ENCODE measurements around the gene CEBPB.

CEBPB gene

DNA sequence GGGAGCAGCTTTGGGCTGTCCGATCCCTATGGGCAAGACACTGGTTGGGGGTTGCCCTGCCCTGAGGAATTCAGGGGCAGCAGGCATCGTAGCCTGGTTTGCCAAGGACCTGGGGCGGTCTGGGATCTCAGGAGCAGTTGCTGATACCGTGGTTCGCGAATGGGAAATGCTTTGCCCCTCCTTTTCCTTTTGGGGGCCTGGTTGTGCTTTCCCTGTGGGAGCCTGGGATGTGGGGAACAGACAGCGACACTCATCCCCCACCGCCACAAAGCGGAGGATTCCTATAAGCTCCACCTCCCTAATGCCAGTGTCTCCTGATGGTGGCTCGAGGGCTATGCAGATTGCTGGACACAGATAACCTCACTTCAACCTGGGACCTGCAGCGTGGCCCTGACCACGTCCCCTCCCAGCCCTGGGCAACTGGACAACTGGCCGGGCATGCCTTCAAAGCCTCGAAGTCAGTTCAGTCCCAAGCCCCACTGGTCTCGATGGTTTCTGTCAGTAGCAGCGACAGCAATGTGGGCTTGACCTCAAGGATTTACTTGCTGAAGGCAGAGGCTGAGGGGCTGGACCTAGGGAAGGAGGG lies 3.3 kb downstream of the CEBPB start:
- DNase-seq (ENCODE audit: low read depth, low spot score), result no peak
- H3K4me1 ChIP-seq (ENCODE audit: control insufficient read depth, insufficient read depth, low read length), result peaks cover 15% of the 10 kb centered on the region
- no peaks in the 10 kb centered on the region for H3K9me3 ChIP-seq (ENCODE audit: control insufficient read depth, insufficient read depth, low read length)
- no CpG with 5 or more reads among the region's 16 CpGs for WGBS (ENCODE audit: insufficient coverage, insufficient read length)
- no peak overlapping the region for H3K4me3 ChIP-seq (ENCODE audit: low read length)
- H3K36me3 ChIP-seq (ENCODE audit: control insufficient read depth, insufficient read depth, low read length), result no peaks in the 10 kb centered on the region
- no peak overlapping the region for H3K27ac ChIP-seq (ENCODE audit: low read length)
- no peaks in the 10 kb centered on the region for H3K27me3 ChIP-seq (ENCODE audit: control insufficient read depth, insufficient read depth, low read length)

DNA sequence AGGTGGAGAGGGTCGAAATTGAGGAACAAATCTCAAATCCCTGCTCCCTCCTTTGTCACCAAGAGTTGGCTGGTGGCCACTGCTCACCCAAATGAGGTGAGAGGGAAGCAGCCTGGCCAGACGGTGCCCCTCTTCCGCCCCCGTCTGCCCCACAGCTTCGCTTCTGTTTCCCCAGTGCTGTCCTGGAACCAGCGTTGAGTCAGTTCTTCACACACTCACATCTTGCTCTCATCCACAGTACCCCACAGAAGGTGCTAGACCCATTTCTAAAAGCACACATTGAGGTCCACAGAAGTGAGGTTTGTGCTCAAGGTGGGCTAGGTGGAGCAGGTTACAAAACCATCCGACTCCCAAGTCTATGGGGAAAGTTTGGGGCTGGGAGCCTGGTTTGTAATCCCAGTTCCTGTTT lies 3.8 kb downstream of the CEBPB start:
- Histone ChIP-seq H3K9me3 (ENCODE audit: control insufficient read depth, insufficient read depth, low read length) (no peaks in the 10 kb centered on the region), H3K36me3 (ENCODE audit: control insufficient read depth, insufficient read depth, low read length) (no peaks in the 10 kb centered on the region), H3K27me3 (ENCODE audit: control insufficient read depth, insufficient read depth, low read length) (no peaks in the 10 kb centered on the region), H3K4me1 (ENCODE audit: control insufficient read depth, insufficient read depth, low read length) (peaks cover 15% of the 10 kb centered on the region), H3K27ac (ENCODE audit: low read length) (no peak overlapping the region), H3K4me3 (ENCODE audit: low read length) (no peak overlapping the region)
- DNase-seq (ENCODE audit: low read depth, low spot score), result no peak
- WGBS (ENCODE audit: insufficient coverage, insufficient read length), result no CpG with 5 or more reads among the region's 7 CpGs

DNA sequence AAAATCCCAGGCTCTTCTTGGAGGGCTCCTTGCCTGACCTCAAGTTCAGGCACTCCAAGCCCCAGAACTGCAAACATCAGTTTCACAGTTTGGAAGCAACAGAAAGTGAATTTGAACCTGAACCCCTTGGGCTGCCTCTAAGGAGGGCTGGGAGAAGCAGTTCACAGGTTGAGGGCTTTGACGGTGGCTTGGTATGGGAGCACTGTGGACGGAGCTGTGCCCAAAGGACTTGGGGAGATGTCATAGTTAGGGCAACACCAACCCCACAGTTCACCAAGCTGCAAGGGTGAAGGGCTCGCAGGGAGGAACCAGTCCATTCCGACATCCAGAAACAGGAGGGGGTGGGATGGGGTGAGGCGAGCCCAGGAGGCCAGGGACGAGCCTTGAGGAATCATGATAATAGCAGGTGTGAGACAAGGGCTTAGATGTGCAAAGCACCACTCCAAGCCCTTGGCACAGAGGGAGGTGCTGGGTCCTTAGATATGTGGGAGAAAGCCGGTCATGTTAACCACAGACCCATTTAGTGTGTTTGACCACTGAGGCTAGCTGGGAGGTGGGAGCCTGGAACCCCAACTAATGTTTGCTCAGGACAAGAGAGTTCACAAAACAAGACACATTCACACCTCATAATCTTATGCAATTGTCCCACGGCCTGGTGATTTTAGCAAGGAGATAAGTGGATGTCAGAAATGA lies 4.3 kb downstream of the CEBPB start:
- DNase-seq (ENCODE audit: low read depth, low spot score), result no peak
- H3K4me1 ChIP-seq (ENCODE audit: control insufficient read depth, insufficient read depth, low read length), result peaks cover 13% of the 10 kb centered on the region
- H3K4me3 ChIP-seq (ENCODE audit: low read length), result no peak overlapping the region
- no peak overlapping the region for H3K27ac ChIP-seq (ENCODE audit: low read length)
- H3K27me3 ChIP-seq (ENCODE audit: control insufficient read depth, insufficient read depth, low read length), result no peaks in the 10 kb centered on the region
- no peaks in the 10 kb centered on the region for H3K36me3 ChIP-seq (ENCODE audit: control insufficient read depth, insufficient read depth, low read length)
- WGBS (ENCODE audit: insufficient coverage, insufficient read length), result no CpG with 5 or more reads among the region's 8 CpGs
- no peaks in the 10 kb centered on the region for H3K9me3 ChIP-seq (ENCODE audit: control insufficient read depth, insufficient read depth, low read length)

DNA sequence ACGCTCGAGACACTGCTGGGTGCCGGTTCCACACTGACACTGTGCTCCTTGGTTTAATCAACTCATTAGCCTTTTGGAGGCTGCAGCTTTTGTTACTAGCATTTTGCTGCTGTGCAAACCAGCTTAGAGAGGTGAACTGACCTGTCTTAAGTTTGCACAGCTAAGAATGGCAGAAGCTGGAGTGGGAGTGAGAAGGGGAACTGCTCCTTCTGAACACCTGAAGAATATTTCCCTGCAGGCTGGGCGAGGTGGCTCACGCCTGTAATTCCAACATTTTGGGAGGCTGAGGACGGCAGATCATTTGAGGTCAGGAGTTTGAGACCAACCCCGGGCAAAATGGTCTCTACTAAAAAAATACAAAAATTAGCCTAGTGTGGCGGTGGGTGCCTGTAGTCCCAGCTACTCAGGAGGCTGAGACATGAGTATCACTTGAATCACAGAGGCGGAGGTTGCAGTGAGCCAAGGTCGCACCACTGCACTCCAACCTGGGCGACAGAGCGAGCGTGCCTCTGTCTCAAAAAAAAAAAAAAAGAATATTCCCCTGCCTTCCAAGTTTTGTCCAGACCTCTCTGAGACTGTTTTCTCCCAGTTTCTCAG lies 5.0 kb downstream of the CEBPB start:
- Histone ChIP-seq H3K4me3 (ENCODE audit: low read length) (no peak overlapping the region), H3K27me3 (ENCODE audit: control insufficient read depth, insufficient read depth, low read length) (no peaks in the 10 kb centered on the region), H3K9me3 (ENCODE audit: control insufficient read depth, insufficient read depth, low read length) (no peaks in the 10 kb centered on the region), H3K36me3 (ENCODE audit: control insufficient read depth, insufficient read depth, low read length) (no peaks in the 10 kb centered on the region), H3K4me1 (ENCODE audit: control insufficient read depth, insufficient read depth, low read length) (peaks cover 13% of the 10 kb centered on the region), H3K27ac (ENCODE audit: low read length) (no peak overlapping the region)
- no CpG with 5 or more reads among the region's 13 CpGs for WGBS (ENCODE audit: insufficient coverage, insufficient read length)
- DNase-seq (ENCODE audit: low read depth, low spot score), result no peak

DNA sequence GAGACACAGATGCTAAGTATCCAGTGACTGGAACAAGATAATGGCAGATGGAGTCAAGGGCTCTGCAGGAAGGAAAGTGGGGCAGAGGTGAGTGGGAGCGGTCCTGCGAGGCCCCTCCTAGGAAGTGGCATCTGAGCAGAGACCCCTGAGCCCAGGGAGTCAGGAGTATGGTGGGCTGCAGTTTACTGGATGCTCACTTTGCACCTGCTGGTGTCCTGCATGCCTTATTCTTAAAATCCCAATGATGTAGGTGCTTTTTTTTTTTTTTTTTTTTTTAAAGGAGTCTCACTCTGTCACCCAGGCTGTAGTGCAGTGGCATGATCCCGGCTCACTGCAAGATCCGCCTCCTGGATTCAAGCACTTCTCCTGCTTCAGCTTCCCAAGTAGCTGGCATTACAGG lies 5.6 kb downstream of the CEBPB start:
- no peak overlapping the region for H3K27ac ChIP-seq (ENCODE audit: low read length)
- no CpG with 5 or more reads among the region's 4 CpGs for WGBS (ENCODE audit: insufficient coverage, insufficient read length)
- no peak overlapping the region for H3K4me3 ChIP-seq (ENCODE audit: low read length)
- DNase-seq (ENCODE audit: low read depth, low spot score), result no peak
- H3K27me3 ChIP-seq (ENCODE audit: control insufficient read depth, insufficient read depth, low read length), result no peaks in the 10 kb centered on the region
- peaks cover 13% of the 10 kb centered on the region for H3K4me1 ChIP-seq (ENCODE audit: control insufficient read depth, insufficient read depth, low read length)
- H3K36me3 ChIP-seq (ENCODE audit: control insufficient read depth, insufficient read depth, low read length), result no peaks in the 10 kb centered on the region
- H3K9me3 ChIP-seq (ENCODE audit: control insufficient read depth, insufficient read depth, low read length), result no peaks in the 10 kb centered on the region

DNA sequence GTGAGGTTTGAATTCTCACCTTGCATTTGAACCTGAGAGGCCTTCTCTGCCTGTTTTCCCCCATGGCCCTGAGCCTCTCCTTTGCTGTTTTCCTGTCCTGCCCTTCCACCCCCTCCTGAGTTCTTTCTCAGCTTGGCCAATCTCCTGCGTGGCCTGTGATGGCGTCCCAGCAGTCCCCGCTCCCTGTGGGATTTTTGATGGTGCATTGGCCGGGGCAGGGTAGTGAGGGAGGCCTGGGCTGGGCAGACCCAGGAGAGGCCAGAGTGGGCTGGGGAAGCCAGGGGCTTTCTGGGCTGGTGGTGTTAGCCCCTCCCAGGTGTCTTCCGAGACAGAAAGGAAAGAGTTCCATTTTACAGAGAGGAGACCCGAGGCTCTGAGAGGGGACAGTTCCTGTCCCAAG lies 6.3 kb downstream of the CEBPB start:
- Histone ChIP-seq H3K27me3 (ENCODE audit: control insufficient read depth, insufficient read depth, low read length) (no peaks in the 10 kb centered on the region), H3K27ac (ENCODE audit: low read length) (no peak overlapping the region), H3K4me1 (ENCODE audit: control insufficient read depth, insufficient read depth, low read length) (peaks cover 13% of the 10 kb centered on the region), H3K36me3 (ENCODE audit: control insufficient read depth, insufficient read depth, low read length) (no peaks in the 10 kb centered on the region), H3K4me3 (ENCODE audit: low read length) (no peak overlapping the region), H3K9me3 (ENCODE audit: control insufficient read depth, insufficient read depth, low read length) (no peaks in the 10 kb centered on the region)
- WGBS (ENCODE audit: insufficient coverage, insufficient read length), result no CpG with 5 or more reads among the region's 6 CpGs
- DNase-seq (ENCODE audit: low read depth, low spot score), result no peak

DNA sequence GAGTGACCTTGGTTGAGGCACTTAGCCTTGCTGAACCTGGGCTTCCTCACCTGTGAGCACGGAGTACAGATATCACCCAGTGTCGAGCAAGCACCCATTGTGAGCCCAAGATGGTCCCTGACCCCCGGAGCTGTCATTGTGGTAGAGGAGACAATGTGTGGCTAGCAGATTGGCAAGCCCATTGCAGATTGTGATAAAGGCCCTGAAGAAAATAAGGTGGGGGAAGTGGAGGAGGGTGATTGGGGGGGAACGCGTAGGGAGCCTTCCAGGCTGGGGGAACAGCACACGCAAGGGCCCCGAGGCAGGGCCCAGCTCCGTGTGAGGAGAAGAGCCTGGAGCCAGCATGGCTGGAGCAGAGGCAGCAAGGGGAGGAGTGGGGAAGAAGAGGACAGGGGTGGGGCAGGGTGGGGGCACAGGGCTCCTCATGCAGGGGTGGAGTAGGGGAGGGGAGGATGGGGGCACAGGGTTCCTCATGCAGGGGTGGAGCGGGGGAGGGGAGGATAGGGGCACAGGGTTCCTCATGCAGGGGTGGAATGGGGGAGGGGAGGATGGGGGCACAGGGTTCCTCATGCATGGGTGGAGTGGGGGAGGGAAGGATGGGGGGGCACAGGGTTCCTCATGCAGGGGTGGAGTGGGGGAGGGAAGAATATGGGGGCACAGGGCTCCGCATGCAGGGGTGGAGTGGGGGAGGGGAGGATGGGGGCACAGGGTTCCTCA lies 7.0 kb downstream of the CEBPB start:
- no CpG with 5 or more reads among the region's 10 CpGs for WGBS (ENCODE audit: insufficient coverage, insufficient read length)
- no peak for DNase-seq (ENCODE audit: low read depth, low spot score)

DNA sequence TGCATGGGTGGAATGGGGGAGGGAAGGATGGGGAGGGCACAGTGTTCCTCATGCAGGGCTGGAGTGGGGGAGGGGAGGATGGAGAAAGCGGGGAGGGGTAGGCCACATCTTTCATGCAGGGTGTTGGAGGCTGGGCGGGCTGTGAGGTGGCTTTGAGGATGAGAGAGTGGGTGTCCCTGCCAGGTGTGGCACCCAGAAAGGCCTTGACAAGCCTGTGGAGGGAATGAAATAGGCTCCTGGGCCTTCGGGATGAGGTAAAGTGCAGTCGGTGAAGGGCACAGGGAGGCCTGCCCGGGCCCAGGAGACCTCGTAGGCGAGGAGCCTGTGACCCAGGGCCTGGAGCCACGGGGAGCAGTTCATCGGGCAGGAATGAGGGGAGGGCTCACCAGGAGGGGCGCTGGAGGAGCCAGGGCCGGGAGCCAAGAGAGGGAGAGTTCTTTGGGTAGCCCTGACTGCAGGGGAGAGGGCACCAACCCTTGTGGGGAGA lies 7.6 kb downstream of the CEBPB start:
- Histone ChIP-seq H3K36me3 (ENCODE audit: control insufficient read depth, insufficient read depth, low read length) (no peaks in the 10 kb centered on the region), H3K9me3 (ENCODE audit: control insufficient read depth, insufficient read depth, low read length) (no peaks in the 10 kb centered on the region), H3K27ac (ENCODE audit: low read length) (no peak overlapping the region), H3K4me1 (ENCODE audit: control insufficient read depth, insufficient read depth, low read length) (peaks cover 11% of the 10 kb centered on the region), H3K4me3 (ENCODE audit: low read length) (no peak overlapping the region), H3K27me3 (ENCODE audit: control insufficient read depth, insufficient read depth, low read length) (no peaks in the 10 kb centered on the region)
- DNase-seq (ENCODE audit: low read depth, low spot score), result no peak
- WGBS (ENCODE audit: insufficient coverage, insufficient read length), result no CpG with 5 or more reads among the region's 11 CpGs

More for the DNA sequence above, 7.0 kb downstream of the CEBPB start:
- Histone ChIP-seq H3K9me3 (ENCODE audit: control insufficient read depth, insufficient read depth, low read length) (no peaks in the 10 kb centered on the region), H3K27me3 (ENCODE audit: control insufficient read depth, insufficient read depth, low read length) (no peaks in the 10 kb centered on the region), H3K4me3 (ENCODE audit: low read length) (no peak overlapping the region), H3K4me1 (ENCODE audit: control insufficient read depth, insufficient read depth, low read length) (peaks cover 13% of the 10 kb centered on the region), H3K27ac (ENCODE audit: low read length) (no peak overlapping the region), H3K36me3 (ENCODE audit: control insufficient read depth, insufficient read depth, low read length) (no peaks in the 10 kb centered on the region)

DNA sequence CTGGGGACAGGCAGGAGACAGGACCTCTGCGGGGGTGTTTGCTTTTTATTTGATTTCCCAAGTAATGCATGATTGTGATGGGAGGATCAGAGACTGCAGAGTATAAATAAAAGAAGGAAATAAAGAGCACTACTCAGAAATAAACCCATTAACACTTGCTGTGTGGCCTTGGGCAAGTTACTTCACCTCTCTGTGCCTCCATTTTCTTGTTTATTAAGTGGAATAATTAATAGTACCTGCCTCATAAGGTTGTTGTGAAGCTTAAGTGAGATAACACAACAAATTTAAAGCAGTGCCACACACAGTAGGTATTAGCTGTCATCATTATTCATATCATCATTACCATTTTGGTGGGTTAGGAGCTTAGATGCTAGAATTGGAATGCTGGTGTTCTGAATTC lies 8.1 kb downstream of the CEBPB start:
- Histone ChIP-seq H3K4me1 (ENCODE audit: control insufficient read depth, insufficient read depth, low read length) (peaks cover 7% of the 10 kb centered on the region; the same call in 1 of the 2 replicates), H3K27me3 (ENCODE audit: control insufficient read depth, insufficient read depth, low read length) (no peaks in the 10 kb centered on the region), H3K9me3 (ENCODE audit: control insufficient read depth, insufficient read depth, low read length) (no peaks in the 10 kb centered on the region), H3K27ac (ENCODE audit: low read length) (no peak overlapping the region), H3K36me3 (ENCODE audit: control insufficient read depth, insufficient read depth, low read length) (no peaks in the 10 kb centered on the region), H3K4me3 (ENCODE audit: low read length) (no peak overlapping the region)
- WGBS (ENCODE audit: insufficient coverage, insufficient read length), result no CpG with 5 or more reads among the region's 1 CpG
- DNase-seq (ENCODE audit: low read depth, low spot score), result no peak

DNA sequence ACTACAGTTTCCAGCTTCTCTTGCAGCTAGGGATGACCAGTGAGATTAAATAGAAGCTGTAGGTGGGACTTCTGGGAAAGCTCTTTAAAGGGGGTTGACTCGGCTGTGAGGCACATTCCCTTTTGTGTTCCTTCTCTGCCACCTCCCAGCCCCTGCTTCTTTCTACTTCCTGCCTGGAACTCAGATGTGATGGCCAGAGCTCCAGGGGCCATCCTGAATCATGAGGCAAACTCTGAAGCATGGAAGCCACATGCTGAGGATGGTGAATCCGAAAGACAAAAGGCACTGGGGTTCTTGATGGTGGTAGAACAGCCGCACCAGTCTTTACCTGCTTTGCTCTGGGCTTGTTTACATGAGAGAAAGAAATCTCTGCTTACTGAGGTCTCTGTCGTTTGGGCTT lies 9.1 kb downstream of the CEBPB start:
- no peak for DNase-seq (ENCODE audit: low read depth, low spot score)
- Histone ChIP-seq H3K4me1 (ENCODE audit: control insufficient read depth, insufficient read depth, low read length) (peaks cover 4% of the 10 kb centered on the region; the same call in 1 of the 2 replicates), H3K36me3 (ENCODE audit: control insufficient read depth, insufficient read depth, low read length) (no peaks in the 10 kb centered on the region), H3K27ac (ENCODE audit: low read length) (no peak overlapping the region), H3K27me3 (ENCODE audit: control insufficient read depth, insufficient read depth, low read length) (no peaks in the 10 kb centered on the region), H3K4me3 (ENCODE audit: low read length) (no peak overlapping the region), H3K9me3 (ENCODE audit: control insufficient read depth, insufficient read depth, low read length) (no peaks in the 10 kb centered on the region)
- WGBS (ENCODE audit: insufficient coverage, insufficient read length), result no CpG with 5 or more reads among the region's 4 CpGs
